Prostate gland (tissue), 2 donors: ENCODE data around the gene MINDY1. TPM values are rescaled to one million over a fixed set of nuclear protein-coding genes. Genes with fewer than 3 reads are reported as not detected.

Experiments
- DNase-seq: peaks from one replicate; pipeline ENCODE4 v3.0.0-alpha.2; 2019; ENCODE audit warnings: low spot score
- H3K27ac ChIP-seq, 2 donors: fragments of 200-600 bp; sonication (generic); 2 replicates each; pipeline ENCODE4 v1.5.1; 2017 to 2019
- H3K27me3 ChIP-seq: fragments of 200-600 bp; sonication (generic); replicated peaks from 2 replicates; pipeline ENCODE4 v1.5.1; 2019; ENCODE audit not compliant: insufficient read depth
- H3K36me3 ChIP-seq, 2 donors: fragments of 200-600 bp; sonication (generic); 1 replicate in 1 of 2; 2 replicates in 1 of 2; pipeline versions ENCODE4 v1.5.1 to v1.8.1; 2017 to 2019
- H3K4me1 ChIP-seq: fragments of 200-600 bp; sonication (generic); replicated peaks from 2 replicates; pipeline ENCODE4 v1.5.1; 2019
- H3K4me3 ChIP-seq, 2 donors: fragments of 200-600 bp; sonication (generic); 2 replicates each; pipeline ENCODE4 v1.5.1; 2017 to 2019
- H3K9me3 ChIP-seq: fragments of 200-600 bp; sonication (generic); 2 replicates; pipeline ENCODE4 v1.5.1; 2017
- POLR2A ChIP-seq: fragments of 450-650 bp; IDR thresholded peaks from one replicate; pipeline ENCODE4 v1.6.1; 2016; ENCODE audit warnings: antibody characterized with exemption, mild to moderate bottlenecking
- POLR2AphosphoS5 ChIP-seq: sonication (generic); formaldehyde crosslinking; IDR thresholded peaks from one replicate; pipeline ENCODE4 v1.6.1; 2017; ENCODE audit warnings: antibody characterized with exemption
- WGBS: methylation state at CpG from one replicate; pipeline ENCODE4 v1.1.5; 2018; 5-methylcytosine and 5-hydroxymethylcytosine counted together
- intact Hi-C: fragments of 100-400 bp; cut with DNase I; formaldehyde crosslinking; loops from one replicate; pipeline ENCODE4 v1.14.2; 2022
- total RNA-seq, 2 donors: library from RNA; depleted of rRNA; stranded (reverse); fragments of >200 nt; gene quantifications; one replicate each; pipeline ENCODE4 v1.1.0, GENCODE V29; 2016
- TF ChIP-seq, protein P1 (sequence below), 4 experiments: fragments of 200-600 bp in 2 of 4; fragments of 450-650 bp in 2 of 4; sonication (generic) in 2 of 4; IDR thresholded peaks; 1 replicate in 3 of 4; 2 replicates in 1 of 4; pipeline ENCODE4 v1.5.1; 2016 to 2019; ENCODE audit warnings: antibody characterized with exemption in 4 of 4, mild to moderate bottlenecking in 2 of 4, moderate library complexity in 2 of 4

Gene MINDY1
- total RNA-seq, 2 donors from 2014 or later, result 26.8 to 65.4 TPM

- peak overlapping the region; percentile 93 to 94 for H3K27ac ChIP-seq
- H3K4me3 ChIP-seq, result peak overlapping the region; percentile 83 to 86
- peaks cover 0 to 2% of the 10 kb centered on the region in 2 donors for H3K36me3 ChIP-seq
- TF ChIP-seq, protein P1, sequence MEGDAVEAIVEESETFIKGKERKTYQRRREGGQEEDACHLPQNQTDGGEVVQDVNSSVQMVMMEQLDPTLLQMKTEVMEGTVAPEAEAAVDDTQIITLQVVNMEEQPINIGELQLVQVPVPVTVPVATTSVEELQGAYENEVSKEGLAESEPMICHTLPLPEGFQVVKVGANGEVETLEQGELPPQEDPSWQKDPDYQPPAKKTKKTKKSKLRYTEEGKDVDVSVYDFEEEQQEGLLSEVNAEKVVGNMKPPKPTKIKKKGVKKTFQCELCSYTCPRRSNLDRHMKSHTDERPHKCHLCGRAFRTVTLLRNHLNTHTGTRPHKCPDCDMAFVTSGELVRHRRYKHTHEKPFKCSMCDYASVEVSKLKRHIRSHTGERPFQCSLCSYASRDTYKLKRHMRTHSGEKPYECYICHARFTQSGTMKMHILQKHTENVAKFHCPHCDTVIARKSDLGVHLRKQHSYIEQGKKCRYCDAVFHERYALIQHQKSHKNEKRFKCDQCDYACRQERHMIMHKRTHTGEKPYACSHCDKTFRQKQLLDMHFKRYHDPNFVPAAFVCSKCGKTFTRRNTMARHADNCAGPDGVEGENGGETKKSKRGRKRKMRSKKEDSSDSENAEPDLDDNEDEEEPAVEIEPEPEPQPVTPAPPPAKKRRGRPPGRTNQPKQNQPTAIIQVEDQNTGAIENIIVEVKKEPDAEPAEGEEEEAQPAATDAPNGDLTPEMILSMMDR (IDR thresholded peaks at IDR 0.05), result no peak
- no peak for TF ChIP-seq POLR2AphosphoS5
- no peak for TF ChIP-seq POLR2A
- 5% methylated on average over 15 of the region's 15 CpGs for WGBS
- DNase-seq, result no peak
- H3K9me3 ChIP-seq, result no peaks in the 10 kb centered on the region
- intact Hi-C loops, result loop anchor here (5.0 to 10.0 kb wide), 3 partner anchors 46 to 509 kb away; partner anchors contain the start of genes ARNT and SETDB1
- peaks cover 25% of the 10 kb centered on the region for H3K4me1 ChIP-seq
- H3K27me3 ChIP-seq, result no peaks in the 10 kb centered on the region
Measured at GRCh38 chr1:150973258-150973835, 33.4 kb downstream of the MINDY1 start.

DNA sequence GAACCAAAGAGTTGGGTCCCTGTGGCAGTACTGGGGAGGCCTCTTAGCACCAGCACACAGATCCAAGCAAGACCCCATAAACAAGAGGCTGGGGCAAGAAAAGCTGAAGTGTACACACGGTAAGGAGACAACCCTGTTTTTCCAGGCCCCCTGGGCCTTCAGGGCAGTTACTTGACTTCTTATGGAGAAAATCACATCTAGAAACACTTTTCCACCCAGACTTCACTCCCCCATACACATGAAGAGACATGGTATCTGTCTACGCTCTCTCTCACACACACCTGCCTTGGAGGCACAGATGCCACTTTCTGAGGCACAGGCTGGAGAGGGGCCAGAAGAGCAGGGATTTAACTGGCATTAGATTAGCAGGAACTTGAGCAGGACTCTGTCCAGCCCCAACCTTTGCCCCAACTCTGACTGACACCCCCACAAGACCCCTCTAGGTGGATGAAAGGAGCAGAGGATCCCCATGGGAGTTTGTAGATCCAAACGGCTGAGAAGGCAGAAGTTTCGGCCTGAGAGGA, 34.2 kb downstream of the MINDY1 start:
- Histone ChIP-seq H3K27ac (peak overlapping the region; percentile 93 to 94), H3K4me1 (peaks cover 25% of the 10 kb centered on the region), H3K27me3 (no peaks in the 10 kb centered on the region), H3K36me3 (peaks cover 0 to 10% of the 10 kb centered on the region in 2 donors), H3K9me3 (no peaks in the 10 kb centered on the region), H3K4me3 (peak overlapping the region in 1 of 2 donors; percentile 83)
- WGBS, result 54% methylated on average over 4 of the region's 4 CpGs
- TF ChIP-seq POLR2AphosphoS5 (no peak), POLR2A (no peak)
- TF ChIP-seq, protein P1 (IDR thresholded peaks at IDR 0.05), result no peak
- DNase-seq, result peak; percentile 24
- intact Hi-C loops, result loop anchor here (5.0 to 10.0 kb wide), 3 partner anchors 45 to 508 kb away; partner anchors contain the start of genes ARNT and SETDB1

GRCh38 chr1:150971583-150972416, 34.9 kb downstream of the MINDY1 start:
- no peak for DNase-seq
- no peak for TF ChIP-seq POLR2AphosphoS5
- TF ChIP-seq, protein P1 (IDR thresholded peaks at IDR 0.05), result no peak
- no peak for TF ChIP-seq POLR2A
- 61% methylated on average over 6 of the region's 6 CpGs for WGBS
- no peaks in the 10 kb centered on the region for H3K27me3 ChIP-seq
- H3K9me3 ChIP-seq, result no peaks in the 10 kb centered on the region
- intact Hi-C loops, result loop anchor here (5.0 to 10.0 kb wide), 3 partner anchors 44 to 507 kb away; partner anchors contain the start of genes ARNT and SETDB1
- peak overlapping the region; percentile 93 to 94 for H3K27ac ChIP-seq
- H3K4me3 ChIP-seq, result peak overlapping the region in 1 of 2 donors; percentile 12
- peaks cover 25% of the 10 kb centered on the region for H3K4me1 ChIP-seq
- H3K36me3 ChIP-seq, result peaks cover 5 to 16% of the 10 kb centered on the region in 2 donors

- Histone ChIP-seq H3K9me3 (no peaks in the 10 kb centered on the region), H3K36me3 (peaks cover 13 to 24% of the 10 kb centered on the region in 2 donors), H3K27me3 (no peaks in the 10 kb centered on the region), H3K27ac (peak overlapping the region; percentile 93 to 94), H3K4me3 (peak overlapping the region in 1 of 2 donors; percentile 12), H3K4me1 (peaks cover 25% of the 10 kb centered on the region)
- 39% methylated on average over 11 of the region's 11 CpGs for WGBS
- TF ChIP-seq, protein P1 (IDR thresholded peaks at IDR 0.05), result no peak
- no peak for TF ChIP-seq POLR2A
- intact Hi-C loops, result loop anchor here (5.0 to 10.0 kb wide), 3 partner anchors 44 to 506 kb away; partner anchors contain the start of genes ARNT and SETDB1
- DNase-seq, result peak; percentile 18
Measured at GRCh38 chr1:150970808-150971582, 35.7 kb downstream of the MINDY1 start.
